HG03025 (cell line): ENCODE results near the gene SLC7A4.
"Not testable (repeated sequence)": the region's sequence is repeated elsewhere in the genome, so short reads cannot be mapped to it uniquely, and the experiment has no call there.

Experiments used
- ATAC-seq: cut with Tn5 transposase; IDR thresholded peaks from one replicate; pipeline ENCODE4 v1.9.1; 2021; ENCODE audit warnings: mild to moderate bottlenecking, moderate library complexity; ENCODE audit not compliant: unreplicated experiment, low FRiP score

SLC7A4 gene

DNA sequence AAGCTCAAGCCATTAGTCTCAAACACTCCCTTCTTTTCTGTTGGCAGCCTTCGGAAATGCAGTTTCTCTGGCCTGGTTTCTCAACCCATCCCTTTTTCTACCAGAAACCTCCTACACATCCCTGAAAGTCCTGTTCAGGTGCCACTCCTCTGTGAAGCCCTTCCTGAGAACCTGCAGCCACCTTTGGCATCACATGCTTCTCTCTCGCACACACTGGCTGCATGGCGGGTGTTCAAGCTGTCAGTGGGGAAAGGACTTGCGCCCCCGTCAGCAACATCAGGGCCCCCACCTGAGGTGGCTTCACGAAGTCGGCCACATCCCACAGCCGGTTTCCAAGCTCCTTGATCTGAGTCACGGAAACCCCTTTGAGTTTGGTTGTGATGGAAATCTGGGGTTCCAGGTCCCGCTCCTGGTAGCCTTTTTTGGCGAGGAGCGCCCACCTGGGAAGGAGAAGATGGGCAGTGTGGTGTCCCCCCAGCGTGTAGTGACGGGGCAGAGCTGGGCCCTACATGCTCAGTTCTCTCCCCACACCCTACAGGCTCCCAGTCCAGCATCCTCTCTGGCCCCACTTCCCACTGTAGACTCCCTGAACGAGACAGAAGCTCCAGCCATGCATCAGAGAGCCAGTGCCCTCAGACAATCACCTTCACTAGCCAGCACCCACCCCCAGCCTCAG lies 11.6 kb upstream of the SLC7A4 start:
- ATAC-seq: no peak

DNA sequence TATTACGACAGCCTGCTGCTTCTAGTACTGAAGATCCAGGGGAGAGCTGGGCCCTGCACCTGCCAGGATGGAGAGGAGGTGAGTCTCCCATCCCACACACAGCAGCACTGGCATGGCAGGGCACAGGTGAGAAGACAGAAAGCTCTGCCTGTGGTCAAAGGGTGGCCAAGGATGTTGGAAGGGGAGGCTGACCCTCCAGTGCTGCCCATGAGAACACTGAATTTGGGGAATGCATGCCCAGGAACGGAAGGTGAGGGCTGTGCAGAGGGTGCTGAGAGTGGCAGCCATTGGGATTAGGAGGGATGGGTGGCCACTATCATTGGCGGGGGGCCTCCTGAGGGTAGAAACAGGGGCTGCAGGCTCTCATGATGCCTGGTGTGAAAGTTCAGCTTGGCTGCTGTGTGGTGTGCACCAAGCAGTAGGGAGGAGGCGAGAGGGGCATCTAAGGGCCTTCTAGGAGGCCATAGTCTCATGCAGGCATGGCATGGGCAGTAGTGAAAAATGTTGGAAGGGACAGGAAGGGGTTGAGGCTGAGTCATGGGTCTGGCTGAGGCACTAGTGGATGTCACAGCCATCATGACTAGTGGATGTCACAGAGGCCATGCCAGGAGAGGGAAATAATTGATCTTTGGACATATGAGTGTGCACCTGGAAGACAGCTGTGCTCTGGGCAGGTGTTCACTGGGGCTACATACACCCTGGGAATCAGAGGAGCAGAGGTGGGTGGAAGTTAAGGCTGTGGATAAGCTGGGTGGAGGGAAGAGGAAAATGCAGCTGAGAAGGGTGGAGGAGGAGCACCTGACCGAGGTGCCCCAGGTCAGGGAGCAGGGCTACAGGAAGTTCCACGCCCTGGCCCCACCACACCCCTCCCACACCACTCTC lies 10.9 kb upstream of the SLC7A4 start:
- no peak for ATAC-seq

DNA sequence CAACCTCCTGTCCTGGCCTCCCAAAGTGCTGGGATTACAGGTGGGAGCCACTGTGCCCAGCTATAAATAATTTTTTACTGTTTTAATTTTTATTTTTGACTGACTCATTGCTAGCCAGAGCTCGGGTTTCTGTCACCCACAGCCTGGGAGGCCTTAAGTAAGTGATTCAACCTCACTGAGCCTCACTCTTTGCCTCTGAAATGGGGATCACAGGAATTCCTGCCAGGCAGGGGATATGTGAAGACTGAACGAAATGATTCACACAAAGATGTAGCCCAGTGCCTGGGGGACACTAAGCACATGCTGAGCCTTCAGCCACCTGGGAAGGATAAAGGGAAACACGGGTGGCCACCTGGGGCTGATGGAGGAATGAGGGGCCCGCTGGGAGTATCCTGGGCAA lies 9.6 kb upstream of the SLC7A4 start:
- ATAC-seq: no peak

DNA sequence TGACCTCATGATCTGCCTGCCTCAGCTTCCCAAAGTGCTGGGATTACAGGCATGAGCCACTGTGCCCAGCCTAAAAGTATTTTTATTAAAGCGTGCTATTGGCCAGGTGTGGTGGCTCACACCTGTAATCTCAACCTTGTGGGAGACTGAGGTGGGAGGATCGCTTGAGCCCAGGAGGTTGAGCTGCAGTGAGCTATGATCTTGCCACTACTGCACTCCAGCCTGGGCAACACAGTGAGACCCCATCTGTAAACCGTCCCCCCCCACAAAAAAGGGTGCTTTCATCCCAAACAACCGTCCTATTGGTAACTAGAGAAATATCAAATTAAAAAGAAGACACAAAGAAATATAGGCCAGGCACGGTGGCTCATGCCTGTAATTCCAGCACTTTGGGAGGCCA lies 6.8 kb upstream of the SLC7A4 start:
- ATAC-seq: not testable (repeated sequence)

DNA sequence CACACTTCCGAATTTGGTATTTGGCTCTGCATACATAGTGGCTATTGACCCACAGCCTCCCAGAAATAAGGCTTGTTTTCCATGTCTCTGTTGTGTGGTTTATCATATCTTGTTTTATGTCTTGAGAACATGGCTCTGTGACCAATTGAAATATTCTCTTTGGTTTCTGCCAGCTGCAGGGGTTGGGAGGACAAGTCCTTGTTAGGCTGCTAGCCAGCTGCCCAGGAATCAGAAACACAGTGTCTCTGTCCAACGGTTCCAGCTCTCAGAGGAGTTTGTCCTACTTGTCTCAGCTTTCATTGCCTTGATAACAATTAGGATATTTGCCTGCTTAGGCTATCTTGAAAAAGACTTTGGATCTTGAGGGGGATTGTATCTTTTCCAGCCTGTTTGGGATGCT lies 6.0 kb upstream of the SLC7A4 start:
- no peak for ATAC-seq

DNA sequence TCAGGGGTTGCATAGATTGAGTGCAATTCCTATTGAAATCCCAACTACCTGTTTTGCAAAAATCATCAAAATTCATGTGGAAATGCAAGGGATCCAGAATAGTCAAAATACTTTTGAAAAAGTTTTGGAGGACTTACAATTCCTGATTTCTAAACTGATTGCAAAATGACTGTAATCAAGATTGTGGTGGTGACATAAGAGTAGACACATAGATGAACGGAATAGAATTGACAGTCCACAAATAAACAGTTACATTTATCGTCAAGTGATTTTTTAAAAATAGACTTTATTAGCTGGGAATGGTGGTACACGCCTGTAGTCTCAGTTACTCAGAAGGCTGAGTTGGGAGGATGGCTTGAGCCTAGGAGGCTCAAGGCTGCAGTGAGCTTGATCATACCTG lies 2.6 kb upstream of the SLC7A4 start:
- no peak for ATAC-seq

DNA sequence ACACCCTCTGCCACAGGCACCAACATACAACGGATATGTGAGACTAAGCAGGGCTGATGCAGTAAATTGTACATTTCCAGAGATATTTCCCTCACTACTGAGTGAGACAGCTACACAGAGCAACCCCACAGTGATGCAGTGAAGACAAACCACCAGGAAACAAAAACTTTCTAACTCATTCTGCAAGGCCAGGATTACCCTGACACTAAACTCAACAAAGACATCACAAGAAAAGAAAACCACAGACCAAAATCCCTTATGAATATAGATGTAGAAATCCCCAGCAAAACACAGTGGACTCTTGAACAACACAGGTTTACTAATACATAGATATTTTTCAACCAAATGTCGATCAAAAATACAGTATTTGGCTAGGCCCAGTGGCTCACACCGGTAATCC lies 1.5 kb upstream of the SLC7A4 start:
- ATAC-seq: no peak

DNA sequence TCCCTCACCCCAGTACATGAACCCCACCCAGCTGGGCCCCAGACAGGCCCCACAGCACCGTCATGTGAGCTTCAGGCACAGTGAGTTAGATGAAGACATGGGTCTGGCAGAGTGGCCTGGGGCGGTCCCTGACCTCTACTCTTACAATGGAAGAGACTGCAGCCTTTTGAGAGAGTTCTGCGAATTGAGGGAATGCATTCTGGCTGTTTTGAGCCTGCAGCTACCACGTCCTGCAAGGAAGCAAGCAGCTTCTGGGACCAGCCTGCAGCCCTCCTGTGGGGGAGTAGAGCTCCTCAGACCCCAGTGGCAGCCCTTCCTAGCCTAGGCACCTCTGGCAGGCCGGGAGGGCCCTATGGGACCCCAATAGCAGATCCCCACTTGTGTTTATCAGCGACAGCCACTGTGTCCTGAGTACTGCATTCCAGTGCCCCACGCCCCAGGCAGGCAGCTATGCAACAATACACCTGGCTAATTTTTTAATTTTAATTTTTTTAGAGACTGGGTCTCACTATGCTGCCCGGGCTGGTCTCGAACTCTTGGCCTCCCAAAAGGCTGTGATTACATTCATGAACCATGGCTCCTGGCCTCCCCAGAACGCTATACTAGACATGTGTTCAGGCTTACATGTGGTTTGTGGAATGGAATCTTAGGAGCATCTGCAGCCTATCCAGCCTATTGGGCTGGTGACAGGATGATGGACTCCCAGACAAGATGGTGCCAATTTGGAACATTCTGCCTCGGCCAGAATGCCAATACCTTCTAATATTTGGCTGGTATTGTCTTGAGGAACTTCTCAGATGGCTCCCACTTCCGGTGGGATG lies 717 bp upstream of the SLC7A4 start:
- ATAC-seq: no peak

DNA sequence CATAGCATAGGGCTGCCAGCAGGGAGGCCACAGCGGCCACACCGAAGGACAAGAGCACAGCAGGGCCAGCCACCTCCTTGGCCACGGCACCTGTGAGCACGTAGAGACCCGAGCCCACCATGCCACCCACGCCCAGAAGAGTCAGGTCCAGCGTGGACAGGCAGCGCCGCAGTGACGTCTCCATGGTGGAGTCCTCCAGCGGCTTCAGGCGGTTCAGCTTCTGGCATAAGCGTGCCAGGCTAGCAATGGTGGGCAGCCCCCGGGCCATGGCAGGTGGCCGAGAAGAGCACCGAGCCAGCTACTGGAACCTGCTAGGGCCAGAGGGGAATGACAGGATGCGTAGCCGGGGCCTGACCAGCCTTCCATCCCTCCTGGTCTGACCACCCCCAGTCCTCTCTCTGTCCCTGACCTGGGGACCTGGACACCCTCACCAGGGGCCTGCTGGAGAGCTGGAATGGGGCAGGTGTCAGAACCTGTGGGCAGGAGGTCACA lies 770 bp downstream of the SLC7A4 start:
- no peak for ATAC-seq

DNA sequence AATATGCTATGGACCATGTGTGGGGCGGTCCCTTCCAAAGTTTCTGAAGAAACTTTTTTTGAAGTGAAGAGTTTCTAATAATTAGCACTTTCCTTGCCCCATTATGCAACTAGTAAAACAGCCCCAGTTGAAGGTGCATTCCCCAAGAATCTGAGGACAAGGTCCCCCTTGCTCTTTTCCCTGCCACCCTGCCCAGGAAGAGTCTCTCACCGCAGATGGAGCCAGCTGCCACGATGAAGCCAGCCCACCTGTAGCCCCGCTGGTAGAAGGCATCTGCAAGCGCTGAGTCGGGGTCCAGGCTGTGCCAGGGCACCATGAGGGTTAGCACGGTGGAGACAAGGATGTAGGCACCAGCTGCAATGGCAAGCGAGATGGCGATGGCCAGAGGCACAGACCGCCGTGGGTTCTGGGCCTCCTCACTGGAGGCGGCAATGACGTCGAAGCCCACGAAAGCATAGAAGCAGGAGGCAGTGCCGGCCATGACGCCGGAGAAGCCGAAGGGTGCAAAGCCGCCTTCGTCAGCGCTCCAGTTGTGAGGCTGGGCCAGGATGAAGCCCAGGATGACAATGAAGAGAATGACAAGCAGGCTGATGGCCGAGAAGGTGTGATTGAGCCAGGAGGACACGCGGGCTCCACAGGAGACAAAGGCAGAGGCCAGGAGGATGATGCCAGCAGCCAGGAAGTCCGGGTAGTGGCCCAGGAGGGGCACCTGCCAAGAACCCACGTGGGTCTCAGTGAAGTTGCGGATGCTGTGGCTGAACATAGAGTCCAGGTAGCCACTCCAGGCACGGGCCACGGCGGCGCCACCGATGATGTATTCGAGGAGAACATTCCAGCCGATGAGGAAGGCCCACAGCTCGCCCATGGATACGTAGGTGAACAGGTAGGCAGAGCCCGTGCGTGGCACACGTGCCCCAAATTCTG lies 1.5 kb downstream of the SLC7A4 start:
- no peak for ATAC-seq

DNA sequence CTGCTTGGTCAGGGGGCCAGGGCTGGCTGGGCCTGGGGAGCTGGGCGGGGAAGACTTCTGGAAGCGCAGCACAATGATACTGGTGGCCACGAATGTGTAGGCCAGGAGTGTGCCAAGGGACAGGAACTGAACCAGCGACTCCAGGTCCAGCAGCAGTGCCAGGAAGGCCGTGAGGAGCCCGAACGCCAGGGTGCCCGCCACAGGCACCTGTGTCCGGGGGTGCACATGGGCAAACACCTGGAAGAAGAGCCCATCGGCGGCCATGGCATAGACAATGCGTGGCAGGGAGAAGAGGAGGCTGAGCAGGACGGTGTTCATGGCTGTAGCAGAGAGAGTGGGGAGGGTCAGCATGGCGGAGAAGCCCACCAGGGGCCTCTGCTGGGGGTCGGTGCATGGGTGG lies 2.3 kb downstream of the SLC7A4 start:
- ATAC-seq: no peak

DNA sequence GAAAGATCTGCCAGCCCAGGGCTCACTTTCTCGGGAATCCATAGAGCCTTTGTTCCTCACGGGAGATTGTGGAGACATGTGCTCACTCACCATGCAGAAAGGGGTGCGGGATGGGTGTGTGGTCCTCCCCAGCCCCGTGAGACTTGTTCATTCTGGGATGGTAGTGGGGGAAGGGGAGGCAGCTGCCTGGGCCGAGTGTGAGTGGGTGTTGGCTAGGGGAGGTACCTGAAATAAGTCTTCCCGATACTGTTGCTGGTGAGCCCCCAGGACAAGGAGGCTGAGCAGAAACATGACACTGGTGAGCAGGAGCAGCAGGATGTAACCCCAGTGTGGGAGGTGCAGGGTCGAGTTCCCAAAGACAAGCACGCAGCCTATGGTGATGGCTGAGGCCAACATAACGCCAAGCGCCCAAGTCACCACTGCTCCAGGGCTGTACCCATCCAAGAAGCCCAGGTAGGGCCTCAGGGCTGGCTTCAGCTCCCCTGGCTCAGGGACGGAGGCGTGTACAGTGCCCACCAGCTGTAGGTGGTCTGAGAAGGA lies 2.8 kb downstream of the SLC7A4 start:
- ATAC-seq: no peak

DNA sequence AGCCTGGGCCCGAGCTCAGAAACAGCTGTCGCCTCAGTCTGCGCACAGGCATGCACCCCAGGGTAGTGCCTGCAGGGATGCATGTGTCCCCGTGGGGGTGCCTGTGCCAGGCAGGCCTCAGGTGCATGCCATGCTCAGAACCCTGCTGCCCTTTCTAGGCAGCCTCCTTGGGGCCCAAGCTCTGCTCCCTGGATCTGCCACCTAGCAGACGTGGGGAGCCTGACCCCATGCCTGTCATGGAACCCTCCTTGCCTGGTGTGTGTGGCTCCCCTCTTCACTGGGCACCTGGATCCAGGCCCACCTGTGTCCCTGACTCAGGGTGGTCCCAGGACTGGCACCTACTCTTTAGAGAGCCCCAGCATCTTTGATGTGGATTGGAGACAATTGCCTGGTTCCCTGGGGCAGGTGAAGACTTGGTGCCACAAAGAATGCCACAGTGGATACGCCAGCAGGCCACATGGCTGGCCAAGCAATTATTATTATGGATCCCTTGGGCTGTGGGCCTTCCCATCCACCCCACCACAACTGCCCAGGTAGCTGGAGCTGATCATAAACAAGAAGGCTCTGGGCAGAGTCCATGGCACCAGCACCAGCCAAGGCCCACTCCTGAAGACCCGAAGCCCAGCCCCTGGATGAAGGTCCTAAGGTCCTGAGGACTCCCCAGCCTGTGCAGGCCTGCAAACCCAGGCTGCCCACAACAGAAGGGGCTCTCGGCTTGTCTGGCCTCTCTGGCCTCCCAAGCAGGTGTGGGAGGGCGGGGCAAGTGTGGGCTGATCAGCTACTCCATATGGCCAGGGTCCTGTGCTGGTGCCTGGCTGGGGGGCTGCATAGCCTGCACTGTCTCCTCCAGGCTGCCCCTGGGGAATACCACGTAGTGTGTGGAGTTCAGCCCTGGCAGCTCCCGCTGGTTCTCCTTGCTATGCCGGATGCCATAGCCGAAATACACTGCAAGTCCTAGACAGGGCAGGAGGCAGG lies 3.8 kb downstream of the SLC7A4 start:
- no peak for ATAC-seq

DNA sequence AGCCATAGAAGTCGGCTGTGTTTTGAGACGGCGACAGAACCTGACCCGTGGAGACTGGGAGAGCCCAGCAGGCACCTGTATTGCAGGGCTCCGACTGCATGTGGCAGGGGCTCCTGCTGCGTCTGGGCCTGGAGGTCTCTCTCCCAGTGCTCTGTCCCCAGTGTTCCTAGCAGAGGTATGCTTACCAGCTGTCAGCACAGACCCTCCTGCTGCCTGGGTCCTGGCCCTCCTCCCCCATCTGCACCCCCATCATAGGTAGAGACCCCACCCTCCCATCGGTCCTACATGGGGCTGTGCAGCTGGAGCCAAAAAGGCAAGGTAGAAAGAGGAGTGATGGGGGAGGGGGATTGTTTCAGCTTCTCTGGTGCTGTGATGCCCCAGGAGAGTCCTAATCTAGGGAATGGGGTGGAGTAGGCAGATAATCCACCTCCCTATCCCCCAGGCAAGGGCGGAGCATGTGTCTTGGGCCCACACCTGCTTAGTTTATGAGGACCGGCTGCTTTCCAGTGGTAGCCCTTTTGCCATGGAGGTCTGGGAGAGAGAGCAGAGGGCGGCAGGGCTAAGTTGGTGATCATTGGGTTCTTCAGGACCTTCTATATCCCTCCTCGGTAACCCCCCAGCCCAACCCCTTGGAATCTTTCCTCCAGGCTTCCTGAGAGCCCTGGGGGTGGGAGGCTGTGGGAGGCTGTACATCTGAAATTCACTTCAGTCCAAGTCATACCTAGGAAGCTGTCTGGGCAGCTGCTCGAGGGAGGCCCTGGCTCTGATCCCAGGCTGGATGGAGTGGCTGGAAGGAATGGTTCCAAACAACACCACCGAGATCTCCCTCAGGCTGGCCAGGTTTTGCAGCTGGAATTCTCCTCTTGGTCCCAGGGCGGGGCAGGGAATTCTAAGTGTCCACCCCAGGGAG lies 5.3 kb downstream of the SLC7A4 start:
- ATAC-seq: no peak

DNA sequence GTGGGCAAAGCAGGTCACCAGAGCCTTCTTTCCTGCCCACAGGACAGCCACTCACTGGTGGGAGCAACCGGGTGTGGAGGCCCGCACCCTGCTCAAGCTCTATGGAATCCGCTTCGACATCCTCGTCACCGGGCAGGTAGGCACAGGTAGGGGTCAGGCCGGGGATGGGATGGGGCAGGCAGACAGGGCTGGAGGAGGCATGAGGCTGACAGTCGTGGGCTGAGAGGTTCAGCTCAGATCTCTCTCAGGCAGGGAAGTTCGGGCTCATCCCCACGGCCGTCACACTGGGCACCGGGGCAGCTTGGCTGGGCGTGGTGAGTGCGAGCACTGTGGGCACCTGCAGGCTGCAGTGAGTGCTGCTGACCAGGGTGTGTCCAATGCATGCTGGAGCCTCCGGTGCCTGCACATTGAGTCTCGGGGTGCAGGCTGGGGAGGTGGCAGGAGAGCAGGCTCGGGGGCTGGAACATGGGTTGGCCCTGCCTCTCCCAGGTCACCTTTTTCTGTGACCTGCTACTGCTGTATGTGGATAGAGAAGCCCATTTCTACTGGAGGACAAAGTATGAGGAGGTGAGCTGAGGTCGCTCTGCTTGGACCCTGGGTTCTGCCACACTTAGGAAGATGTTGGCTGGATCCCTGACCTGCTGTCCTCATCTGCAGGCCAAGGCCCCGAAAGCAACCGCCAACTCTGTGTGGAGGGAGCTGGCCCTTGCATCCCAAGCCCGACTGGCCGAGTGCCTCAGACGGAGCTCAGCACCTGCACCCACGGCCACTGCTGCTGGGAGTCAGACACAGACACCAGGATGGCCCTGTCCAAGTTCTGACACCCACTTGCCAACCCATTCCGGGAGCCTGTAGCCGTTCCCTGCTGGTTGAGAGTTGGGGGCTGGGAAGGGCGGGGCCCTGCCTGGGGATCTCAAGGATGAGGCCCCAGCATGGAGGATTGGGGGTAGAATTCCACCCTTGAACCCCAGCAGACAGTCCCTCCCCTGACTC lies 6.3 kb downstream of the SLC7A4 start:
- no peak for ATAC-seq

DNA sequence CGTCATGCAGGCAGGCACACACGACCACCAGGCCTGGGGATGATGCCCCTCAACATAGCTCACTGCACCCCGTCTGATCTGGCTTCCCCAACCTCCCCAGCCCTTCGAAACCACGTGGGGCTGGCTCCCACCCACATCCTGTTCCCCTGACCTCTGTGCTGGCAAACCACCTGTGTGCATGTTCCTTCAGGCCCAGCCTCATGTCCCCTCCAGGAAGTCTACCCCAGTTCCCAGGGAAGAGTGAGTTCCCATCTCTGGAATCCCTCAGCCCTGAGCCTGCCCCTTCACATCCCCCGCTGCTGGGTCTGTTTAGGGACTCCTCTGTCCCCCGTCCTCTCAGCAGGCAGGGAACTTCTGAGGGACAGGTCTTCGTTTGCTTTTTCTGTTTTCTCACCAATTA lies 7.1 kb downstream of the SLC7A4 start:
- ATAC-seq: no peak
